ENCODE results near the gene SLC16A5. TPM values are rescaled to one million over a fixed set of nuclear protein-coding genes. Genes with fewer than 3 reads are reported as not detected.
A peak's percentile ranks its signal among the peaks of the same experiment; 100 is the strongest.

The SLC16A5 gene
- total and polyA plus RNA-seq, 2 experiments from 2014 or later = 4.8 to 10.6 TPM

- H3K9ac ChIP-seq = no peak overlapping the region
- no peaks in the 10 kb centered on the region for H3K36me3 ChIP-seq (ENCODE audit: low read depth)
- DNase-seq = peak; percentile 74
- H3K27ac ChIP-seq = no peak overlapping the region
- no peak overlapping the region for H2AFZ ChIP-seq
- no peaks in the 10 kb centered on the region for H3K9me3 ChIP-seq (ENCODE audit: low read depth)
- H3K4me1 ChIP-seq (ENCODE audit: insufficient read depth) = peaks cover 8% of the 10 kb centered on the region
- in situ Hi-C loops (cut with MboI) = no loop called here
- TF ChIP-seq EZH2 (IDR thresholded peaks at IDR 0.05; ENCODE audit: insufficient read depth, poor library complexity, severe bottlenecking) (no peak), EZH2phosphoT487 (IDR thresholded peaks at IDR 0.05; ENCODE audit: insufficient read depth, low read depth) (no peak)
- no peaks in the 10 kb centered on the region for H3K9me2 ChIP-seq (ENCODE audit: insufficient read depth)
- no peaks in the 10 kb centered on the region for H3K27me3 ChIP-seq (replicated peaks; ENCODE audit: insufficient read depth)
- no peaks in the 10 kb centered on the region for H3K79me2 ChIP-seq (ENCODE audit: insufficient read depth)
- 53 to 56% methylated on average over 9 to 14 of the region's 14 CpGs for WGBS, 2 experiments (ENCODE audit: low coverage in 1 of 2, low lambda C conversion rate in 2 of 2, missing lambda C conversion rate in 2 of 2)
- H3K4me3 ChIP-seq = no peak overlapping the region
- H3K4me2 ChIP-seq (ENCODE audit: unreplicated experiment) = peak overlapping the region; percentile 8
- no peaks in the 10 kb centered on the region for H4K20me1 ChIP-seq (ENCODE audit: insufficient read depth)
- H3F3A ChIP-seq (ENCODE audit: insufficient read depth) = no peaks in the 10 kb centered on the region
These were observed 8.4 kb downstream of the SLC16A5 start for GRCh38 chr17:75096082-75096625.

GRCh38 chr17:75097865-75098264 is 10.1 kb downstream of the SLC16A5 start:
- in situ Hi-C loops (cut with MboI) = no loop called here
- 95 to 96% methylated on average over 7 of the region's 7 CpGs for WGBS, 2 experiments (ENCODE audit: low coverage in 1 of 2, low lambda C conversion rate in 2 of 2, missing lambda C conversion rate in 2 of 2)
- no peak for DNase-seq

GRCh38 chr17:75098861-75099260 is 11.1 kb downstream of the SLC16A5 start:
- in situ Hi-C loops (cut with MboI) = no loop called here
- H3K9me2 ChIP-seq (ENCODE audit: insufficient read depth) = no peaks in the 10 kb centered on the region

More at GRCh38 chr17:75097865-75098264, 10.1 kb downstream of the SLC16A5 start:
- Histone ChIP-seq H3K4me3 (no peak overlapping the region), H3K9ac (no peak overlapping the region), H2AFZ (no peak overlapping the region), H3K9me3 (ENCODE audit: low read depth) (no peaks in the 10 kb centered on the region), H4K20me1 (ENCODE audit: insufficient read depth) (no peaks in the 10 kb centered on the region), H3K79me2 (ENCODE audit: insufficient read depth) (no peaks in the 10 kb centered on the region), H3K27ac (no peak overlapping the region), H3K36me3 (ENCODE audit: low read depth) (no peaks in the 10 kb centered on the region), H3K27me3 (replicated peaks; ENCODE audit: insufficient read depth) (no peaks in the 10 kb centered on the region), H3K4me1 (ENCODE audit: insufficient read depth) (peaks cover 8% of the 10 kb centered on the region), H3F3A (ENCODE audit: insufficient read depth) (no peaks in the 10 kb centered on the region), H3K9me2 (ENCODE audit: insufficient read depth) (no peaks in the 10 kb centered on the region), H3K4me2 (ENCODE audit: unreplicated experiment) (no peak overlapping the region)
- TF ChIP-seq EZH2phosphoT487 (IDR thresholded peaks at IDR 0.05; ENCODE audit: insufficient read depth, low read depth) = no peak
- no peak for TF ChIP-seq EZH2 (IDR thresholded peaks at IDR 0.05; ENCODE audit: insufficient read depth, poor library complexity, severe bottlenecking)

GRCh38 chr17:75099881-75100595 is 12.3 kb downstream of the SLC16A5 start:
- Histone ChIP-seq H3K9ac (no peak overlapping the region), H3K27me3 (replicated peaks; ENCODE audit: insufficient read depth) (no peaks in the 10 kb centered on the region), H2AFZ (no peak overlapping the region), H3K4me2 (ENCODE audit: unreplicated experiment) (no peak overlapping the region), H3K9me2 (ENCODE audit: insufficient read depth) (no peaks in the 10 kb centered on the region), H3K79me2 (ENCODE audit: insufficient read depth) (no peaks in the 10 kb centered on the region), H3K36me3 (ENCODE audit: low read depth) (no peaks in the 10 kb centered on the region), H3F3A (ENCODE audit: insufficient read depth) (no peaks in the 10 kb centered on the region), H3K27ac (no peak overlapping the region), H3K9me3 (ENCODE audit: low read depth) (no peaks in the 10 kb centered on the region), H3K4me3 (no peak overlapping the region), H3K4me1 (ENCODE audit: insufficient read depth) (peaks cover 8% of the 10 kb centered on the region), H4K20me1 (ENCODE audit: insufficient read depth) (no peaks in the 10 kb centered on the region)
- no peak for TF ChIP-seq EZH2phosphoT487 (IDR thresholded peaks at IDR 0.05; ENCODE audit: insufficient read depth, low read depth)
- in situ Hi-C loops (cut with MboI) = no loop called here
- 90 to 92% methylated on average over 28 to 31 of the region's 31 CpGs for WGBS, 2 experiments (ENCODE audit: low coverage in 1 of 2, low lambda C conversion rate in 2 of 2, missing lambda C conversion rate in 2 of 2)
- no peak for DNase-seq

More at GRCh38 chr17:75098861-75099260, 11.1 kb downstream of the SLC16A5 start:
- H2AFZ ChIP-seq = no peak overlapping the region
- H4K20me1 ChIP-seq (ENCODE audit: insufficient read depth) = no peaks in the 10 kb centered on the region
- no peaks in the 10 kb centered on the region for H3K9me3 ChIP-seq (ENCODE audit: low read depth)
- H3K27me3 ChIP-seq (replicated peaks; ENCODE audit: insufficient read depth) = no peaks in the 10 kb centered on the region
- H3K4me1 ChIP-seq (ENCODE audit: insufficient read depth) = peaks cover 8% of the 10 kb centered on the region
- no peak overlapping the region for H3K4me2 ChIP-seq (ENCODE audit: unreplicated experiment)
- DNase-seq = no peak
- H3K27ac ChIP-seq = no peak overlapping the region
- no peaks in the 10 kb centered on the region for H3F3A ChIP-seq (ENCODE audit: insufficient read depth)
- no peak overlapping the region for H3K9ac ChIP-seq
- TF ChIP-seq EZH2phosphoT487 (IDR thresholded peaks at IDR 0.05; ENCODE audit: insufficient read depth, low read depth) (no peak), EZH2 (IDR thresholded peaks at IDR 0.05; ENCODE audit: insufficient read depth, poor library complexity, severe bottlenecking) (no peak)
- 93 to 94% methylated on average over 7 of the region's 7 CpGs for WGBS, 2 experiments (ENCODE audit: low coverage in 1 of 2, low lambda C conversion rate in 2 of 2, missing lambda C conversion rate in 2 of 2)
- H3K36me3 ChIP-seq (ENCODE audit: low read depth) = no peaks in the 10 kb centered on the region
- H3K4me3 ChIP-seq = no peak overlapping the region
- H3K79me2 ChIP-seq (ENCODE audit: insufficient read depth) = no peaks in the 10 kb centered on the region
